Chondrocyte (in vitro differentiated cells): Measurements from ENCODE around the gene GLRA3. TPM values are rescaled to one million over a fixed set of nuclear protein-coding genes. Genes with fewer than 3 reads are reported as not detected.

ENCODE experiments used
- DNase-seq: peaks from one replicate; pipeline ENCODE4 v3.0.0; 2021; ENCODE audit warnings: mixed read lengths, low spot score
- H3K27ac Mint-ChIP-seq: one replicate; pipeline ENCODE4 v1.8.0; 2021; ENCODE audit warnings: mild to moderate bottlenecking, moderate library complexity, mixed read lengths; ENCODE audit not compliant: unreplicated experiment
- H3K27me3 Mint-ChIP-seq: 2 replicates; pipeline ENCODE4 v1.8.0; 2021; ENCODE audit warnings: low read depth, mixed read lengths
- H3K36me3 Mint-ChIP-seq: 2 replicates; pipeline ENCODE4 v1.8.0; 2021; ENCODE audit warnings: low read depth, mixed read lengths
- H3K4me1 Mint-ChIP-seq: 2 replicates; pipeline ENCODE4 v1.8.0; 2021; ENCODE audit warnings: low read depth, mild to moderate bottlenecking, mixed read lengths
- H3K4me3 Mint-ChIP-seq: one replicate; pipeline ENCODE4 v1.8.0; 2021; ENCODE audit warnings: mild to moderate bottlenecking, moderate library complexity, mixed read lengths; ENCODE audit not compliant: unreplicated experiment
- H3K9me3 Mint-ChIP-seq: 2 replicates; pipeline ENCODE4 v1.8.0; 2021; ENCODE audit warnings: low read depth, mixed read lengths
- total RNA-seq: library from RNA; stranded (reverse); gene quantifications from 3 replicates; pipeline ENCODE4 v1.2.1, GENCODE V29; 2021
- TF ChIP-seq, protein P1 (sequence below): fragments of 200-600 bp; sonication (generic); IDR thresholded peaks from 2 replicates; pipeline ENCODE4 v1.5.0; 2021; ENCODE audit warnings: antibody characterized with exemption, mild to moderate bottlenecking, moderate library complexity

The GLRA3 gene
- total RNA-seq, 1 donor from 2014 or later: not detected

DNA sequence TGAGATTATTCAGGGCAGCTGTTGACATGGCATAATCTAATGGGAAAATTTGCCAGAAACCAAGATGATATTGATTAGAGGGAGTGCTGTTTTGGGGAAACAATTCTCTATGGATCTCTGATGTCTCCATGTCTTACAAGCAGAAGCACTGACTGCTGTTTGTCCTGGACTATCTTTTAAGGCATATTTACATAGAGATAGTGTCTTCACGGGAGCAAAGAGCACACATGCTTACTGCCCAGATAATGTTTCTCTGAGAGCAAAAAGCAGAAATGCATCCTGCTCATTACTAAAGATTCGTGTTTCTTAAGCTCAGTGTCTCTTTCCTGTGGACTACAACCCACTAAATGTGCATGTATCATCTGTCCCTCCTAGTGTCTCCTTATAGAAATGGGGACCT lies 41.3 kb upstream of the GLRA3 start:
- H3K36me3 Mint-ChIP-seq: no peaks in the 10 kb centered on the region
- peaks cover 9% of the 10 kb centered on the region for H3K9me3 Mint-ChIP-seq
- H3K4me3 Mint-ChIP-seq: no peak overlapping the region
- peaks cover 2% of the 10 kb centered on the region for H3K27me3 Mint-ChIP-seq
- peaks cover 3% of the 10 kb centered on the region for H3K4me1 Mint-ChIP-seq
- no peak for DNase-seq
- no peak overlapping the region for H3K27ac Mint-ChIP-seq
- TF ChIP-seq, protein P1, sequence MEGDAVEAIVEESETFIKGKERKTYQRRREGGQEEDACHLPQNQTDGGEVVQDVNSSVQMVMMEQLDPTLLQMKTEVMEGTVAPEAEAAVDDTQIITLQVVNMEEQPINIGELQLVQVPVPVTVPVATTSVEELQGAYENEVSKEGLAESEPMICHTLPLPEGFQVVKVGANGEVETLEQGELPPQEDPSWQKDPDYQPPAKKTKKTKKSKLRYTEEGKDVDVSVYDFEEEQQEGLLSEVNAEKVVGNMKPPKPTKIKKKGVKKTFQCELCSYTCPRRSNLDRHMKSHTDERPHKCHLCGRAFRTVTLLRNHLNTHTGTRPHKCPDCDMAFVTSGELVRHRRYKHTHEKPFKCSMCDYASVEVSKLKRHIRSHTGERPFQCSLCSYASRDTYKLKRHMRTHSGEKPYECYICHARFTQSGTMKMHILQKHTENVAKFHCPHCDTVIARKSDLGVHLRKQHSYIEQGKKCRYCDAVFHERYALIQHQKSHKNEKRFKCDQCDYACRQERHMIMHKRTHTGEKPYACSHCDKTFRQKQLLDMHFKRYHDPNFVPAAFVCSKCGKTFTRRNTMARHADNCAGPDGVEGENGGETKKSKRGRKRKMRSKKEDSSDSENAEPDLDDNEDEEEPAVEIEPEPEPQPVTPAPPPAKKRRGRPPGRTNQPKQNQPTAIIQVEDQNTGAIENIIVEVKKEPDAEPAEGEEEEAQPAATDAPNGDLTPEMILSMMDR: no peak

DNA sequence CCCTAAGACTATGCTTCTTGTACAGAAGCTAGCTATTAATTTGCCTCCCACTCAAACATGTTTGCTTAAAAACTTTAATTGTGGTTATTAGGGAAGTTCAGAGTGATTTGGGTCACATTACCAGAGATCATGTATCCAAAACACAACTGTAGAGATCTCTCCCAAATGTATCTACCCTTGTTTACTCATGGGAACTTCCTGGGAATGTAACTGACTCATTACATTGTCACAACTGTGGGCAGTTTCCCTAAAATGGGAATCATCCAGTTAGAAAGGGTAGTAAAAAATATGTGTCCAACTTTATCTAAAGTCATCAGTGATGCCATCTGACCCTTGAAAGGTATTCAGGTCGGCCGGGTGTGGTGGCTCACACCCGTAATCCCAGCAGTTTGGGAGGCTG lies 40.3 kb upstream of the GLRA3 start:
- peaks cover 2% of the 10 kb centered on the region for H3K27me3 Mint-ChIP-seq
- DNase-seq: no peak
- H3K4me3 Mint-ChIP-seq: no peak overlapping the region
- no peaks in the 10 kb centered on the region for H3K36me3 Mint-ChIP-seq
- peaks cover 3% of the 10 kb centered on the region for H3K4me1 Mint-ChIP-seq
- peaks cover 9% of the 10 kb centered on the region for H3K9me3 Mint-ChIP-seq
- no peak overlapping the region for H3K27ac Mint-ChIP-seq
- TF ChIP-seq, protein P1: no peak

- Mint-ChIP-seq H3K27me3 (peaks cover 2% of the 10 kb centered on the region), H3K4me1 (peaks cover 3% of the 10 kb centered on the region), H3K4me3 (no peak overlapping the region), H3K36me3 (no peaks in the 10 kb centered on the region), H3K9me3 (peaks cover 9% of the 10 kb centered on the region), H3K27ac (no peak overlapping the region)
- TF ChIP-seq, protein P1: no peak
- no peak for DNase-seq
Observed at GRCh38 chr4:174867903-174868302, 38.9 kb upstream of the GLRA3 start.

- Mint-ChIP-seq H3K9me3 (peaks cover 6% of the 10 kb centered on the region), H3K36me3 (no peaks in the 10 kb centered on the region), H3K27me3 (peaks cover 2% of the 10 kb centered on the region), H3K4me3 (no peak overlapping the region), H3K4me1 (no peaks in the 10 kb centered on the region), H3K27ac (no peak overlapping the region)
- DNase-seq: no peak
- TF ChIP-seq, protein P1: no peak
Observed at GRCh38 chr4:174865418-174865985, 36.5 kb upstream of the GLRA3 start.

DNA sequence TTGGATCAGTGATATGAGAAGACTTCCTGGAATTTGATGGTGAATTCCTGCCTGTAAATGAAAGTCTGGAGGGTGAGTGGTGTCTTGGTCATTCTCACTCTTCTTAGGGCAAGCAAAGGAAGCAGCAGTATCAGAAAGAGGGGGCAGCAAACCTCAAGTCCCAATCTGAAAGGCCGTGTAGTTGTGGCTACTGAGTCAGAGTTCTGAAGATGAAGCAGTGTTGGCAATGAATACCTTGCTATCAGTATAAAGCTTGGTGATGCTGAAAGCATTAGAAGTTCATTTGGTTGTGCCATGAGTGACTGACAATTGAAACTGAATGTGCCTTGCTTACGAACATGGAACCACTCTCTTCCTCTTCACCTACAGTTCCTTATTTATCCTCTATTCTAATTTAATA lies 35.0 kb upstream of the GLRA3 start:
- H3K4me1 Mint-ChIP-seq: no peaks in the 10 kb centered on the region
- TF ChIP-seq, protein P1: no peak
- no peak overlapping the region for H3K4me3 Mint-ChIP-seq

More for the DNA sequence above, 35.0 kb upstream of the GLRA3 start:
- no peak for DNase-seq
- Mint-ChIP-seq H3K9me3 (peaks cover 10% of the 10 kb centered on the region), H3K27ac (no peak overlapping the region), H3K36me3 (no peaks in the 10 kb centered on the region), H3K27me3 (peaks cover 2% of the 10 kb centered on the region)
